Erythroblast (primary cell): Measurements from ENCODE around the gene UNK.
A peak's percentile ranks its signal among the peaks of the same experiment; 100 is the strongest.
"Not testable (repeated sequence)": the region's sequence is repeated elsewhere in the genome, so short reads cannot be mapped to it uniquely, and the experiment has no call there.

Source experiments
- DNase-seq, 2 experiments: peaks; one replicate each; lab custom pipeline; 2025; lab: John Stamatoyannopoulos, UW
- GATA1 ChIP-seq: IDR thresholded peaks from 2 replicates; pipeline ENCODE4 v1.6.1; 2011; ENCODE audit warnings: low read depth, mild to moderate bottlenecking, control low read depth, low read length, moderate library complexity
- POLR2A ChIP-seq: IDR thresholded peaks from 2 replicates; pipeline ENCODE4 v1.6.1; 2011; ENCODE audit warnings: mild to moderate bottlenecking, low read length

The UNK gene

DNA sequence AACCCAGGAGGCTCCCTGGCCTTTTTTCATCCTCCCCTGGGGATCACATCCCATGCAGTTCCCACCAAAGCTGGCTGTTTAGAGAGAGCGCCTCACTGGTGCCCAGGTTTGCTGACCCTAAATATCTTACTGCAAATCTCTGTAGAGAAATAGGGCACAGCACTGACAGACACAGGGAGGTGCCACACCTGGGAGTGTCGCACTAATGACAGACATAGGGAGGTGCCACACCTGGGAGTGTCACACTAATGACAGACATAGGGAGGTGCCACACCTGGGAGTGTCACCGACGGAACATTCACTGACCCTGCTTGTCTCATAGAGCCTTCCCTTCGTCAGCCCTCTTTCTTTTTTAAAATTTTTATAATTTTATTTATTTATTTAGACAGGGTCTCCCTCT is 25.6 kb downstream of the UNK start:
- TF ChIP-seq POLR2A (no peak), GATA1 (no peak)
- no peak for DNase-seq

DNA sequence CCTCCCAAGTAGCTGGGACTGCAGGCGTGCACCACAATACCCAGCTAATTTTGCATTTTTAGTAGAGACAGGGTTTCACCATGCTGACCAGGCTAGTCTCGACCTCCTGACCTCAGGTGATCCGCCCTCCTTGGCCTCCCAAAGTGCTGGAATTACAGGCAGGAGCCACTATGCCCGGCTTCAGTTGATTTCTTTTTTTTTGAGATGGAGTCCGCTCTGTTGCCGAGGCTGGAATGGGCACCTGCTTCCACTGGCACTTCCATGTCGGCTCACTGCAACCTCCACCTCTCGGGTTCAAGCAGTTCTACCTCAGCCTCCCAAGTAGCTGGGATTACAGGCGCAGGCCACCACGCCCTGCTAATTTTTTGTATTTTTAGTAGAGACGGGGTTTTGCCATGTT is 26.1 kb downstream of the UNK start:
- DNase-seq = not testable (repeated sequence)

GRCh38 chr17:75811174-75811573 is 26.6 kb downstream of the UNK start:
- TF ChIP-seq GATA1 (no peak), POLR2A (no peak)
- DNase-seq = no peak

DNA sequence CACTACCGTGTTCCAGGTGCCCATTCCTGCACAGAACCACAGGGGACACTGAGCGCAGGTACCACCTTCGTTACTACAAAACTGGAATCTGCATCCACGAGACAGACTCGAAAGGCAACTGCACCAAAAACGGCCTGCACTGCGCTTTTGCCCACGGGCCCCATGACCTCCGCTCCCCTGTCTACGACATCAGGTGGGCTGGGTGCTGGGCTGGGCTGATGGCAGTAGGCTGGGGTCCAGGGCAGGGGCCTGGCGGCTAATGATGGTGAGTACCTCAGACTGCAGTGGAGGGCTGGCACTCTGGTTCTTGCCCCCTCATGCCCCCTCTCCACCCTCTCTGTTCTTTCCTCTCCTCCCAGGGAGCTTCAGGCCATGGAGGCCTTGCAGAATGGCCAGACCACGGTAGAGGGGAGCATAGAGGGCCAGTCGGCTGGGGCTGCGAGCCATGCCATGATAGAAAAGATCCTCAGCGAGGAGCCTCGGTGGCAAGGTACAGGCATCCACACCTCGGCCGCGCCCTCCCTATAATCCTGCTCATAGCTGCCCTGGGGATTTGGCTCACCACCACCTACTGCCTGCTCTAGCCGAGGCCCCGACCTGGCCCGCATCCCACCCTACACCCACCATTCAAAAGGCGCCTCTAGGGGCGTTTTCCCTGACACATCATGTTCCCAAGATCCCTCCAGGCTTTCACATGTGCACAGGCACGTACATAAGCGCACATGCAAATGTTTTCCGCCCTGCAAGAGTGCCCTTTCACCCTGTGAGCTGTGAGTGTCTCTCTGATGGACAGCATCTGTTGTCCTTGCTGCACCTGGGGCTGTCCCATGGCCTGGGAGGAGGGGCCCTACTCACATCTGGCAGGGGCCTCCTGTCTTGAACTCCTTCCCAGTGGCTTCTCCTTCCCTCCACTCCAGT is 27.7 kb downstream of the UNK start:
- no peak for DNase-seq
- no peak for TF ChIP-seq GATA1
- TF ChIP-seq POLR2A = no peak

DNA sequence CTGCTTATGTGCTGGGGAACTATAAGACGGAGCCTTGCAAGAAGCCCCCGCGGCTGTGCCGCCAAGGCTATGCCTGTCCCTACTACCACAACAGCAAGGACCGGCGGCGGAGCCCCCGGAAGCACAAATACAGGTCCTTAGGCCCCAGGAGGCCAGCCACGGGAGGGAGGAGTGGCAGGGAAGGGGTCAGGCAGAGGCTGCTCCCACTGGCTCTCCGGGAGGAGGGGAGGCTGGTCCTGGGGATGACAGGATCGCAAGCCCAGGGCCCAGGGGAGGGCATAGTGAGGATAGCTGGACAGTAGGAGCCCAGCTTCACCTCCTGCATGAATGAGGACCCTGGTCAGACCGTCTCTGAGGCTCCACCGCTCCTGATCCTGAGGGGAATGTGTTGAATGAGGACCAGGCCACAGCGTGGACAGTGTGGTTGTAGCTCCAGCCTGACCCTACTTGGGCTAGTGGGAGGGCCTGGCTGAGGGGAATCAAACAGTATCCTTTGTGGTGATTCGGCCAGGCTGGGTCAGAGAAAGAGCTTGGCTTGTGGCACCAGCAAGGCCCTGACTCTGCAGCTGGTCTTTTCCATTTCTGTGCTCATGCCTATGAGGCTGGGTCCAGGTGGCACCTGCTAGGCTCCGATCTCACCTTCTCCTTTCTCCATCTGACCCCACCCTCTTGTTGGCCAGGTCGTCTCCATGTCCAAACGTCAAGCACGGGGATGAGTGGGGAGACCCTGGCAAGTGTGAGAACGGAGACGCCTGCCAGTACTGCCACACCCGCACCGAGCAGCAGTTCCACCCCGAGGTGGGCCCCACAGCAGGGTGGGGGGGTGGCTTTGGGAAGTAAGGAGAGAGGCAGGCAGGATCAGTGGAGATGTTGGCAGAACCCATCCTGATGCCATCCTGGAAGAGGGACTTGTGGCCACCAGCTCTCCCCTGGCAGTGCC is 28.7 kb downstream of the UNK start:
- peak; percentile 19 to 30 for DNase-seq
- TF ChIP-seq GATA1 (no peak), POLR2A (no peak)

- DNase-seq = no peak
- TF ChIP-seq GATA1 (no peak), POLR2A (no peak)
Observed at GRCh38 chr17:75814021-75814395, 29.4 kb downstream of the UNK start.

GRCh38 chr17:75814900-75815373 is 30.3 kb downstream of the UNK start:
- no peak for TF ChIP-seq POLR2A
- no peak for TF ChIP-seq GATA1
- DNase-seq = no peak

DNA sequence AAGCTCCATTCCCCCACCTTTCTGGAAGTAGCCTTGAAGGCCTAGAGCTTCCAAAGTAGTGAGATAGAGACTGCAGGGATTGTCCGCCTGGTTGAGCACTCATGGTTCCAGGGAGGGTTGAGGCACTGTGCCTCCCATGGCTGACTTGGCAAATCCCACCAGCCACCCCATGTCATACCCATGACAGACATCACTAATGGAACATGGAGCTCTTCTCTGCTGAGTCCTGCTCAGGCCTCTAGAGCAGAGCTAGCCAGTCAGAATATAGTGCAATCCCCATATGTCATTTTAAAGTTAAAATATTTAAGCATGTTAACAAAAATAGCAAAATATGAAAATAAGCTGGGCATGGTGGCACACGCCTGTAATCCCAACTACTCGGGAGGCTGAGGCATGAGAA is 30.8 kb downstream of the UNK start:
- DNase-seq = no peak
- TF ChIP-seq GATA1 (no peak), POLR2A (no peak)

- no peak for TF ChIP-seq POLR2A
- TF ChIP-seq GATA1 = no peak
- no peak for DNase-seq
Observed at GRCh38 chr17:75816693-75817092, 32.1 kb downstream of the UNK start.

DNA sequence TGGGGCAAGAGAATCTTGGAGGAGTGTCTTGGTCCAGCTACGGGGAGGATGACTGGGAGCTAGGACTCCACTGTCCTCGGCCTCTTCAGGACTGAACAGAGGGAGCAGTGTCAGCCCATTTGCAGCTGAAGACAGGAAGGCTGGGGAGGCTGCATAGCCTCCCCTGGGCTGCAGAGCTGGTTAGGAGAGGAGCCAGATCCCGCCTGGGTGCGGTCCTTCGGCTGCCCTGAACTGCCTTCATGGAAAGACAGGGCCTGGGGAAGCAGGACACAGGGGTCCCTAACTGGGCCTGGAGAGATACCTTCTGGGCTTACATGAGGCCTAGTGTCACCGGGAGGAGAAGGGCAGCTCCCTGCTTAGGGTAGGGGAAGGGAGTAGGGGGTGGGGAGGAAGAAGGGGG is 33.0 kb downstream of the UNK start:
- TF ChIP-seq GATA1 (no peak), POLR2A (no peak)

DNA sequence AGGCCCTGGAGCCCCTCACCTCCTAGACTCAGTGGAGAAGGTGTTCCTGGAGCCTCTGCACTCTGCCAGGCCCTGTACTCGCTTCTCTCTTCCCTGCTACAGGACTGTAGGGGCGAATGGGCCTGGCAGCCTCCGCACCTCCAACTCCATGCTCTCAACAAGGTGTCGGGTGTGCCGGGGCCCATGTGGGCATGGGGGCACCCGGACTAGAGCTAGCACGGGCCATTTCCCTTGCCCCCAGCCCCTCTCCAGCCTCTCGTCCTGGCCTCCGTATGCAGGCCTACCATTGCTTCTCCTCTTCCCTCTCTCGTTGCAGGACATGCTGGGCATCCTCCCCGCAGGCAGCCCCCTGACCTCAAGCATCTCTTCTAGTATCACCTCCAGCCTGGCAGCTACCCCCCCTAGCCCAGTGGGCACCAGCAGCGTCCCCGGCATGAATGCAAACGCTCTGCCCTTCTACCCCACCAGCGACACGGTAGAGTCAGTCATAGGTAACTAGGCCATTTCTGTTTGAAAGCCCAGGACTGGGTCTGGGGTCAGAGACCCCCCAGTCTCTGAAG is 33.8 kb downstream of the UNK start:
- DNase-seq = no peak

More for the DNA sequence above, 33.0 kb downstream of the UNK start:
- DNase-seq = no peak

DNA sequence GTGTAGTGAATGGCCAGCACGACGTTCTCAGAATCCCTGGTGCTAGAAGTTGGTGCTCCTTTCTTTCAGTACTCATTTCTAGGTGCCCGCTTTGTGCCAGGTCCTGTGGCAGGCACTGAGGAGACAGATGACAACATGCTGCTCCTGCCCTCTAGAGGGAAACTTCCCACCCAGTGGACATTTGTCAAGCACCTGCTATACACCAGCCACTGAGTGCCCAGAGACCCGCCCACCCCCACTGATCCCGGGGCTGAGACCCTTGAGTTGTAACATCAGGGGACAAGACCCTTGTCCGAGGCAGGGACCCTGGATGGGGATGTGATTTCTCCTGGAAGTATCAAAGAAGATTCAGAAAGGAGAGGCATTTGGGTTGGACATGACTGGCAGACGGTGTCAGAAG is 34.5 kb downstream of the UNK start:
- TF ChIP-seq POLR2A (no peak), GATA1 (no peak)

More for the DNA sequence above, 33.8 kb downstream of the UNK start:
- TF ChIP-seq POLR2A = no peak
- no peak for TF ChIP-seq GATA1

GRCh38 chr17:75819678-75820077 is 35.1 kb downstream of the UNK start:
- no peak for TF ChIP-seq GATA1
- no peak for TF ChIP-seq POLR2A
- DNase-seq = no peak

More for the DNA sequence above, 34.5 kb downstream of the UNK start:
- DNase-seq = no peak
